Urothelium cell line (cell line): ENCODE results near the gene AHRR.
"Not testable (repeated sequence)": the region's sequence is repeated elsewhere in the genome, so short reads cannot be mapped to it uniquely, and the experiment has no call there.

Experiments used
- DNase-seq: peaks from one replicate; pipeline ENCODE4 v3.0.0; 2011; ENCODE audit warnings: low spot score, mixed read lengths
- FAIRE-seq: peaks from 2 replicates; lab custom pipeline; 2011; peaks lifted over from hg19 to GRCh38; lab: Jason Lieb, UNC

AHRR gene

DNA sequence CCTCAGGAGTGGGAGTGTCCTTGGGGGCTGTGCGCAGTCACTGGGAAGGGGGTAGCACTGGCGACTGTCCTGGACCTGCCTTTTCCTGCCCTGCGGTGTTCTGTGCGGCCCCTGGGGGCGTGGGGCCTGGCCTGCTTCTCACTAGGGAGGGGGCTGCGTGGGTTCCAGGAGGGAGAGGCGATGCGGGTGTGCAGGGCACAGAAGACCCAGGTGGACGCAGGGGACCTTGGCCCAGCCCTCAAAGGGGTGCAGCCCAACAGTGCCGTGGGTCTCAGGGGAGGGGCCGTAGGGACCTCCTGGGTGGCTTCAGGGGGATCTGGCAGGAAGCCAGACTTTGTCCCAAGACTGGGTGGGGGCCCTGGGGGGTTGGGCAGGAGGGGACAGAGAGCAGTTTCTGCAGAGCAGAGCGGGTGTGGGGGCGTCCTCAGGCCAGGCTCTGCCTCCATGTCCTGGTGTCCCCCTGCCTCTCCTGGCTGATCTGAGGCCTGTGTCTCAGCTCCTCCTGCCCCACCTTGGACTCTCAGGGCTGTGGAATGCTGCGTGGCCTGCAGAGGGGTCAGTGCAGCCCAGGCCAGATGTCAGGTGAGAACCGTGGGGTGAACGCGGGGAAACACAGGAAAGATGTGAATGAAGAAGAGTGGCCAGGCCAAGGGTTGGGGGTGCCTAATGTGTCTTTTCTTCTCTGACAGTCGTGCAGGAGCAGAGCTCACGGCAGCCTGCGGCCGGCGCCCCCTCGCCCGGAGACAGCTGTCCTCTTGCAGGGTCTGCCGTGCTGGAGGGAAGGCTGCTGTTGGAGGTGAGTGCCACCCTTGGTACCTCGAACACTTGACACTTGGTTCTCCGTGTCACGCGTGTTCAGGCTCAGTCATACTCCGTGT, 54.6 kb downstream of the AHRR start:
- DNase-seq (no peak), FAIRE-seq (no peak)

DNA sequence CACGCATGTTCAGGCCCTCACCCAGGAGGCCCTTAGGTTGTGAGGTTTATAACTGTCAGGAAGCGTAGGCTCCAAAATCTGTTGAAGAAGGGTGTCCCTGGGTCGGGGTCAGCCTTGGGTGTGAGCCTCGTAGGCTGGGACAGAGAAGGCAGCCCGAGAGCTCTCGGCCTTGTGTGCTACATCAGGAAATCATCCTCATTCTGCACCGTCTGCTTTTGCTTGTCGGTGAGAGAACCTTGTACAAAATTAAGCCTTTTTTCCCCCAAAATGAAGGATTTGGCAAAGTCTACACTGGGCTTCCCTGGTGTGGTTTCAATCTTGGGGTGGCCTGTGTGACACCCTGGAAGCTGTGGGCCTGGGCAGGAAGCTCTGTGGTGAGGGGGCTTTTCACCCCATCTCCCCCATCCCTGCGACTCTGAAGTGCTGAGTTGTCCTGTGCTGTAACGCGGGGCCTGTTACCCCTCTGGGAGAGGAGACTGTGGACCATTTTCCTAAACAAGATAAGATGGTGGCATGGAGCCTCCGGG, 55.3 kb downstream of the AHRR start:
- no peak for FAIRE-seq
- no peak for DNase-seq

- FAIRE-seq = no peak
Observed at GRCh38 chr5:377326-377981, 55.9 kb downstream of the AHRR start.

GRCh38 chr5:378301-378891, 56.9 kb downstream of the AHRR start:
- FAIRE-seq (no peak), DNase-seq (no peak)

More at GRCh38 chr5:377326-377981, 55.9 kb downstream of the AHRR start:
- DNase-seq = no peak

DNA sequence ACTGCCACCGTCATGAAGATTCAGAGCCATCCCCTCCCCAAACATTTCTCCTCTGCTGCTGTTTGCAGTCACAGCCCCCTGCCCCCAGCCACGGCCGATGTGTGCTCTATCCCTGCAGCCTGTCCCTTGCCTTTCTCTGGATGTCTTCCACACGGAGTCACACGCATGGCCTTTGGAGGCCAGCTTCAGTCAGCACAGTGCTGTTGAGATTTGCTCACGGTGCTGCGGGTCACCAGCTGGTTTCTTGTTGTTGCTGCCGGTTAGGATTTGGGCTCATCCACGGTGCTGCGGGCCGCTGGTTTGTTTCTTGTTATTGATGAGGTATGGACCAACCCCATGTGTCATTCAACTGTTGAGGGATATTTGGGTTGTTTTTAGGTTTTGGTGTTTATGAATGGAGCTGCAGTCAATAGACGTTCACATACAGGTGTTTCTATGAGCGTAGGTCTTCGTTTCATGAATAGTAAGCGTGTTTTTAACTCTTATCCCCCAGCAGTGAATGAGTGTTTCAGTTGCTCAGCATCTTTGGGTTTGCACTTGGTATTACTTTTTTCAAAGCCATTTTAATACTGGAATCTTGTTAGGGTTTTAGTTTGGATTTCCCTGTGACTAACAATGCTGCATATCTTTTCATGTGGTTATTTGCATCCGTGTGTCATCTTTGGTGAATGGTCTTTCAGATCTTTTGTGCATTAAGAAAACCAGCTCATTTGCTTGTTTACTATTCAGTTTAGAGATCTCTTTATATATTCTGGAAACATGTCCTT, 57.6 kb downstream of the AHRR start:
- FAIRE-seq = no peak
- DNase-seq = no peak

DNA sequence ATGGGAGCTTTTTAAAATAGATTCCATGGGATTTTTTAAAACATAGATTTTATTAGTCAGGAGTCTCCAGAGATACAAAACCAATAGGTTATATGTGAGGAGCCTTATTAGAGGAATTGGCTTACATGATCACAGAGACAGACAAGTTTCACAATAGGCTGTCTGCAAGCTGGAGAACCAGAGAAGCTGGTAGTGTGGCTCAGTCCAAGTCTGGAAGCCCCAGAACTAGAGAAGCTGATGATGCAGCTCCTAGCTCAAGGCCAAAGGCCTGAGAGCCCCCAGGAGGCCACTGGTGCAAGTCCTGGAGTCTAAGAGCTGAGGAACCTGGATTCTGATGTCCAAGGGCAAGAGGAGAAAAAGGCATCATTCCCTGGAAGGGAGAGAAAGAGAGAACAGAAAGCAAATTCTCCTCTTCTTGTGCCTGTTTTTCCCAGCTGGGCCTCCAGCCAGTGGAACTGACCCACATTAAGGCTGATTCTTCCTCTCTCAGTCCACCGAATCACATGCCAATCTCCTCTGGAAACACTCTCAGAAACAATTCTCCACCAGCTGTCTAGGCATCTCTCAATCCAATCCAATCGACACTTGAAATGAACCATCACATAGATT, 59.3 kb downstream of the AHRR start:
- no peak for FAIRE-seq
- DNase-seq = no peak

GRCh38 chr5:383066-383465, 61.6 kb downstream of the AHRR start:
- no peak for DNase-seq
- FAIRE-seq = no peak

DNA sequence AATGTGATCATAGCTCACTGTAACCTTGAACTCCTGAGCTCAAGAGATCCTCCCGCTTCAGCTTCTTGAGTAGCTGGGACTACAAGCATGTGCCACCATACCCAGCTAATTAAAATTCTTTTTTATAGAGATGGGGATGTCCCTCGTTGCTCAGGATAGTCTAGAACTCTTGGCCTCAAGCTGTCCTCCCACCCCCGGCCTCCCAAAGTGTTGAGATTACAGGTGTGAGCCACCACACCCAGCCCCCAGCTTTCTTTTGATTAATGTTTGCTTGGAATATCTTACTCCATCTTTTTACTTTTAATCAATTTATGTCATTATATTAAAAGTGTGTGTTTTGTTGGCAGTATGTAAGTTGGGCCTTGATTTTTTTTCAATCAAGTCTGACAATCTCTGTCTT, 62.1 kb downstream of the AHRR start:
- DNase-seq (no peak), FAIRE-seq (no peak)

GRCh38 chr5:384576-384975, 63.1 kb downstream of the AHRR start:
- not testable (repeated sequence) for FAIRE-seq

DNA sequence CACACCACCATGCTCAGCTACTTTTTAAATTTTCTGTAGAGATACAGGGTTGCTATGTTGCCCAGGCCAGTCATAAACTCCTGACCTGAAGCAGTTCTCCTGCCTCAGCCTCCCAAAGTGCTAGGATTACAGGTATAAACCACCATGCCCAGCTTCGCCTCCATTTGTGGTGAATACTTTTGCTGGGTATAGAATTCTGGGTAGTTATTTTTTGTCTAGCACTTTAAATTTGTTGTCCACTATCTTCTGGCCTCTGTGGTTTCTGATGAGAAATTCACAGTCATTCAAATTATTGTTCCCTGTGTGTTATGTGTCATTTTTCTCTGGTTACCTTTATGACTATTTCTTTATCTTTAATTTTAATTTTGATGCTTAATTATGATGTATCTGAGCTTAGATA, 63.8 kb downstream of the AHRR start:
- FAIRE-seq (no peak), DNase-seq (no peak)

More at GRCh38 chr5:384576-384975, 63.1 kb downstream of the AHRR start:
- DNase-seq = not testable (repeated sequence)

DNA sequence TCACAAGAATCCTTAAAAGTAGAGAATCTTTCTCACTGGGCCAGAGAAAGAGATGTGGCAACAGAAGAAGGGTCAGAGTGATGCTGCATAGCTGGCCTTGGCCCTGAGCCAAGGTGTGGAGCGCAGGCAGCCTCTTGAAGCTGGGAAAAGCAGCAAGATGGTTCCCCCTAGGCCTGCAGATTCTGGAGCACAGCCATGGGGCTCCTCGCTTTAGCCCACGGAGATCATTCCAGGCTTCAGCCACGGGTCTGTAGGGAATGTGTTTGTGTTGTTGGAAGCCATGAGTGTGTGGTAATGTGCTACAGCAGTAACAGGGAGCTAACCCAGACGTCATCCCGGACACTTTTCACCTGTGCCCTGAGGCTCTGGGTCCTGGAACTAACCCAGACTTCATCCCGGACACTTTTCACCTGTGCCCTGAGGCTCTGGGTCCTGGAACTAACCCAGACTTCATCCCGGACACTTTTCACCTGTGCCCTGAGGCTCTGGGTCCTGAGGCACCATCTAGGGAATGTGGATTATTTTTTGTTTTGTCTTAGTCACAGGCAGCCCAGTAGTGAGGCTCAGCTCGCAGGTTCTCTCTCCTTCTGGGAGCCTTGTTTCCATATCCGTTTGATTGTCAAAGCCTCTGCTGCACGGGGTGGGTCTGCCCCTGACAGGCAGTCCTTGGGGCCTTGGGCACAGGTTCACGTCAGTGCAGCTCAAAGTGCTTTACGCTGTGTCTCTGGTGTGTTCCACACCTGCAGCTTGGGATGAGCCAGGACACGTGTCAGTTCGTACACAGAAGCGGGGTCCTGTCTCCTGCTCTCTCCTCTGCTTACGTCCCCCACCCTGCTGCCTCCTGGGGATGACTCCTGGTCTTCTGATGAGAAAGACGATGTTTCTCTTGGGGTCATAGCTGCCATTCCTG, 65.2 kb downstream of the AHRR start:
- DNase-seq (no peak), FAIRE-seq (no peak)

DNA sequence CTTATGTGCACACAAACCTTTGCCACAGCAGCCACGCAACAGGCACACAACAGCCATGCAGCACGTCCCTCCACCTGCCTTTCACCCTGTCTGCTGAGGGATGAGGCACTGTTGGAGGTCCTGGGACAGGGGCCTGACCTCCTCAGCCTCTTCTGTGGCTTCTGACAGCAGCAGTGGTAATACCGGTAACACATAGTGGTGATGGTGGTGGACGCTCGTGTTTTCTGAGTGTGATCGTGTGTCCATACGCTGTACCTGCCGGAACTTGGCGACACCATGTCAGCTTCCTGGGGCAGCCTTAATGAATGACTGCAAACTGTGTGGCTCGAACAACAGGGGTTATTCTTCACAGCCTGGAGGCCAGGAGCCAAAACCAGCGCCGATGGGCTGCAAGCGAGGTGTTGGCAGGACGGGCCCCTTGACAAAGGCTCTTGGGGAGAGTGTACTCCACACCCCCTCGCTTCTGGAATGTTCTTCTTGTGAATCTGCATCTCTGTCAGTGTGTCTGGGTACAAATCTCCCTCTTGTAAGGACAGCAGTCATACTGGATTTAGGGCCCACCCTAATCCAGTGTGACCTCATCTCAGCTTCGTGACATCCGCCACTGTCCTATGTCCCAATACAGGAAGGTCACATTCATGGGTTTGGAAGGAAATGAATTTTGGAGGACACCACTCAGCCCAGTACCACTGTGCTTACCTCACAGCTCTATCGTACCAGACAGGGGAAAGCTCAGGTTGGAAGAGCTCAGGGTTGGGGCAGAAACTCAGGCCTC, 66.2 kb downstream of the AHRR start:
- FAIRE-seq = no peak
- DNase-seq = no peak

- DNase-seq (no peak), FAIRE-seq (no peak)
Observed at GRCh38 chr5:388266-389196, 67.0 kb downstream of the AHRR start.

DNA sequence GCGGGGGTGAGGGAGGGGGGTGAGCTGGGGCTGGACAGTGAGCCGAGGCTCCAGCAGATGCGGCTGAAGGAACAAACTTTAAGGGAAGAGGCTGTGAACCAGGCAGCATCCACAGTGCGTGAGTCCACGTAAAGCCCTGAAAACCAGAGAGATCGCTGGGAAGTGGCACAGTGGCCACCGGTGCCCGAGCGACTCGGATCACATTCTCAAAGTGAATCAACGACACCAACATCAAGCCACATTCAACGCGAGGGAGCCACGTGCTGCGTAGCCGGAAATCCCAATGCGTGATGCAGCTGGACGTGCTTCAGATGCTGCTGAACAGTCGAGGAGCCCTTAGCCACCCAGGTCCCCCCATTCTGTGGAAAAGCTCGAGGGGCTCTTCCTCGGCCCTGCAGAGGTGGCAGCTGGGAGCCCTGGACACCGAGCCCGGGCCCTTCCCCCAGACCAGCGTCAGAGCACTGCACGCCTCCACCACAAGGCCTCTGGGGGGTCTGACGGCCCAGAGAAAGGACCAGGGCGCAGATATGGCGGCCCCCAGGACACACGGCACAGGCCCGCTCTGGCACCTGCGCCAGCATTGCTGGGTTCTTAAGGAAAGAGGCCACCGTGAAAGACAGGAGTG, 67.8 kb downstream of the AHRR start:
- FAIRE-seq (no peak), DNase-seq (no peak)

DNA sequence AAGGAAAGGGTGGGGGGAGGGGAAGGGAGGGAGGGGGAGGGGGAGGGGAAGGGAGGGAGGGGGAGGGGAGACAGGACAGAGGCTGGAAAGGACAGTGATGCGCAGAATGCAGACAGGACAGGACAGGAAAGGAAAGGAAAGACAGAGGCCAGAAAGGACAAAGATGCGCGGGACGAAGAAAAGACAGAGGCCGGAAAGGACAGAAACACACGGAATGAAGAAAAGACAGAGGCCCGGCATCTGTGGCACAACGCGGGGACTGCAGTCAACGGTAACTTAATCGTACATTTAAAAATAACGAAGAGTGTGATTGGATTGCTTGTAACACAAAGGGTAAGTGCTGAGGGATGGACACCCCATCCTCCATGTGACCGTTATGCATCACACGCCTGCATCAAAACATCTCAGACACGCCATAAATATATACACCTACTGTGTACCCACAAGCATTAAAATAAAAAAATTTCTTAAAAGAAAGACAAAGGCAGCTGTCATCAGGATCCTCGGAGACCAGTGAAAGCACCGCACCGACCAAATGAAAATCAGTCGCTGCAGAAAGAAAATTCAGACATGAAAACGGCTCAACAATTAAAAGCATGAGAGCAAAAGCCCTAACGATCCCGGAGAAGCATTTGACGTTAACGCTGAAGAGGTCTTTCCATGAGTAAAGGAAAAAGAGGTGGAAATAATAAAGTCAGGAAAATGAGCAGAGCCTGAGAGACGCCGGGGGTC, 68.5 kb downstream of the AHRR start:
- DNase-seq = no peak
- FAIRE-seq = no peak
